Neural progenitor cell (in vitro differentiated cells): ENCODE data around the gene RXRA.

Experiments
- CTCF ChIP-seq: fragments of 200-600 bp; sonication (generic); IDR thresholded peaks from 2 replicates; pipeline ENCODE4 v1.5.1; 2017; ENCODE audit warnings: antibody characterized with exemption, mild to moderate bottlenecking
- EZH2 ChIP-seq: fragments of 200-600 bp; sonication (generic); IDR thresholded peaks from 2 replicates; pipeline ENCODE4 v1.6.1; 2017; ENCODE audit warnings: antibody characterized with exemption, mild to moderate bottlenecking, moderate library complexity

GRCh38 chr9:134389642-134390041, 63.4 kb downstream of the RXRA start:
- no peak for TF ChIP-seq CTCF
- TF ChIP-seq EZH2, result no peak
